H9 (cell line): ENCODE data around the gene VWF. TPM values are rescaled to one million over a fixed set of nuclear protein-coding genes. Genes with fewer than 3 reads are reported as not detected.

Source experiments
- DNase-seq: peaks from one replicate; pipeline ENCODE4 v3.0.0-alpha.2; 2017
- H2AFZ ChIP-seq: one replicate; pipeline ENCODE4 v1.6.1; 2013; ENCODE audit warnings: mild to moderate bottlenecking, low read length, control low read depth, moderate library complexity
- H2AK5ac ChIP-seq: 2 replicates; pipeline ENCODE4 v1.6.1; 2013; ENCODE audit warnings: low read length, control low read depth, mixed read lengths; ENCODE audit not compliant: insufficient read length
- H2BK120ac ChIP-seq: one replicate; pipeline ENCODE4 v1.6.1; 2013; ENCODE audit warnings: low read depth, mild to moderate bottlenecking, low read length, control low read depth, inconsistent platforms; ENCODE audit not compliant: poor library complexity, severe bottlenecking
- H2BK12ac ChIP-seq: 2 replicates; pipeline ENCODE4 v1.6.1; 2013; ENCODE audit warnings: low read length, control low read depth, mixed read lengths, low read depth; ENCODE audit not compliant: insufficient read length
- H2BK15ac ChIP-seq: 2 replicates; pipeline ENCODE4 v1.6.1; 2013; ENCODE audit warnings: low read depth, low read length, control low read depth
- H2BK20ac ChIP-seq: one replicate; pipeline ENCODE4 v1.6.1; 2013; ENCODE audit warnings: low read depth, mild to moderate bottlenecking, low read length, control low read depth, inconsistent platforms; ENCODE audit not compliant: poor library complexity, severe bottlenecking
- H2BK5ac ChIP-seq: 2 replicates; pipeline ENCODE4 v1.6.1; 2013; ENCODE audit warnings: low read length, control low read depth, mixed read lengths; ENCODE audit not compliant: insufficient read length
- H3K14ac ChIP-seq: 2 replicates; pipeline ENCODE4 v1.6.1; 2013; ENCODE audit warnings: low read length, control low read depth; ENCODE audit not compliant: insufficient read depth
- H3K18ac ChIP-seq: 2 replicates; pipeline ENCODE4 v1.6.1; 2013; ENCODE audit warnings: low read depth, mild to moderate bottlenecking, mixed read lengths, low read length, control low read depth; ENCODE audit not compliant: insufficient read length
- H3K23ac ChIP-seq: 2 replicates; pipeline ENCODE4 v1.6.1; 2013; ENCODE audit warnings: low read length, control low read depth, mixed read lengths, low read depth; ENCODE audit not compliant: insufficient read length
- H3K23me2 ChIP-seq: 2 replicates; pipeline ENCODE4 v1.6.1; 2013; ENCODE audit warnings: low read depth, mild to moderate bottlenecking, mixed read lengths, low read length, control low read depth; ENCODE audit not compliant: insufficient read length, poor library complexity, severe bottlenecking
- H3K27ac ChIP-seq: 2 replicates; pipeline ENCODE4 v1.5.1; 2013; ENCODE audit warnings: low read length, control low read depth, mixed read lengths, low read depth; ENCODE audit not compliant: insufficient read length
- H3K27me3 ChIP-seq: 2 replicates; pipeline ENCODE4 v1.6.1; 2013; ENCODE audit warnings: low read length, control low read depth, inconsistent platforms; ENCODE audit not compliant: insufficient read depth
- H3K4ac ChIP-seq: 2 replicates; pipeline ENCODE4 v1.6.1; 2013; ENCODE audit warnings: low read depth, mild to moderate bottlenecking, control low read depth, inconsistent platforms, low read length, moderate library complexity
- H3K4me1 ChIP-seq: 2 replicates; pipeline ENCODE4 v1.6.1; 2013; ENCODE audit warnings: low read length, control low read depth, inconsistent platforms; ENCODE audit not compliant: insufficient read depth
- H3K4me2 ChIP-seq: 2 replicates; pipeline ENCODE4 v1.6.1; 2013; ENCODE audit warnings: low read length, control low read depth, mixed read lengths; ENCODE audit not compliant: insufficient read length, insufficient read depth
- H3K56ac ChIP-seq: 2 replicates; pipeline ENCODE4 v1.6.1; 2013; ENCODE audit warnings: low read depth, mild to moderate bottlenecking, mixed read lengths, low read length, control low read depth; ENCODE audit not compliant: insufficient read length
- H3K79me1 ChIP-seq: 2 replicates; pipeline ENCODE4 v1.6.1; 2013; ENCODE audit warnings: low read depth, mild to moderate bottlenecking, moderate library complexity, low read length, control low read depth, inconsistent platforms; ENCODE audit not compliant: insufficient read depth, poor library complexity, severe bottlenecking
- H3K79me2 ChIP-seq: 2 replicates; pipeline ENCODE4 v1.6.1; 2013; ENCODE audit warnings: low read length, control low read depth, inconsistent platforms; ENCODE audit not compliant: insufficient read depth
- H3K9ac ChIP-seq: 2 replicates; pipeline ENCODE4 v1.6.1; 2013; ENCODE audit warnings: low read length, control low read depth, mixed read lengths; ENCODE audit not compliant: insufficient read length; ENCODE audit errors: extremely low read depth
- H3K9me3 ChIP-seq: one replicate; pipeline ENCODE4 v1.6.1; 2013; ENCODE audit warnings: low read depth, low read length, inconsistent platforms; ENCODE audit not compliant: control insufficient read depth
- H3T11ph ChIP-seq: one replicate; pipeline ENCODE4 v1.6.1; 2013; ENCODE audit warnings: mild to moderate bottlenecking, low read length, control low read depth, inconsistent platforms
- H4K20me1 ChIP-seq: one replicate; pipeline ENCODE4 v1.6.1; 2013; ENCODE audit not compliant: control insufficient read depth, insufficient read length, insufficient read depth
- H4K5ac ChIP-seq: 2 replicates; pipeline ENCODE4 v1.6.1; 2013; ENCODE audit warnings: low read depth, mild to moderate bottlenecking, mixed read lengths, low read length, control low read depth; ENCODE audit not compliant: insufficient read length
- H4K8ac ChIP-seq: replicated peaks from 2 replicates; pipeline ENCODE4 v1.6.1; 2013; ENCODE audit warnings: low read length, control low read depth, mixed read lengths, low read depth; ENCODE audit not compliant: insufficient read length
- H4K91ac ChIP-seq: 2 replicates; pipeline ENCODE4 v1.6.1; 2013; ENCODE audit warnings: low read depth, mild to moderate bottlenecking, moderate library complexity, mixed read lengths, low read length, control low read depth; ENCODE audit not compliant: insufficient read length
- H3K27ac Mint-ChIP-seq, 3 experiments: 2 replicates in 2 of 3; 3 replicates in 1 of 3; pipeline ENCODE4 v1.8.0; 2020 to 2021; ENCODE audit warnings: mixed read lengths in 3 of 3, mild to moderate bottlenecking in 1 of 3, moderate library complexity in 1 of 3
- H3K27me3 Mint-ChIP-seq: 2 replicates; pipeline ENCODE4 v1.8.0; 2021; ENCODE audit warnings: low read depth, mild to moderate bottlenecking, moderate library complexity, mixed read lengths
- H3K36me3 Mint-ChIP-seq, 3 experiments: 2 replicates in 2 of 3; 3 replicates in 1 of 3; pipeline ENCODE4 v1.8.0; 2020 to 2021; ENCODE audit warnings: low read depth in 3 of 3, mixed read lengths in 3 of 3; ENCODE audit not compliant: insufficient read depth in 1 of 3
- H3K4me1 Mint-ChIP-seq, 2 experiments: 2 replicates each; pipeline ENCODE4 v1.8.0; 2020; ENCODE audit warnings: mixed read lengths in 2 of 2
- H3K4me3 Mint-ChIP-seq, 2 experiments: 2 replicates in 1 of 2; 3 replicates in 1 of 2; pipeline ENCODE4 v1.8.0; 2020 to 2021; ENCODE audit warnings: mild to moderate bottlenecking in 2 of 2, mixed read lengths in 2 of 2, moderate library complexity in 1 of 2
- H3K9me3 Mint-ChIP-seq, 2 experiments: 2 replicates in 1 of 2; 3 replicates in 1 of 2; pipeline ENCODE4 v1.8.0; 2020; ENCODE audit warnings: mild to moderate bottlenecking in 2 of 2, mixed read lengths in 2 of 2, moderate library complexity in 1 of 2
- CTCF ChIP-seq: fragments of 200-600 bp; sonication (generic); conservative IDR thresholded peaks from 3 replicates; pipeline ENCODE4 v1.8.0; 2021; ENCODE audit warnings: antibody characterized with exemption, mild to moderate bottlenecking
- WGBS: extraction: QIAGEN DNeasy Blood & Tissue Kit; methylation state at CpG from one replicate; pipeline ENCODE4 v1.1.7; 2013; ENCODE audit warnings: missing lambda C conversion rate, low lambda C conversion rate, mixed read lengths; ENCODE audit not compliant: insufficient read length; ENCODE audit errors: extremely low coverage; 5-methylcytosine and 5-hydroxymethylcytosine counted together
- total RNA-seq: library from RNA; stranded (reverse); gene quantifications from 2 replicates; pipeline ENCODE4 v1.2.1, GENCODE V29; 2021

The VWF gene
- total RNA-seq, 1 experiment from 2014 or later = 0.17 TPM

- WGBS = no CpG with 5 or more reads among the region's 6 CpGs
- TF ChIP-seq CTCF = no peak
- no peaks in the 10 kb centered on the region for H3K9me3 ChIP-seq
- no peak overlapping the region for H2AFZ ChIP-seq
- no peak overlapping the region for H2BK5ac ChIP-seq
- no peak overlapping the region for H3K56ac ChIP-seq
- H3K4me1 ChIP-seq = peaks cover 7% of the 10 kb centered on the region; the same call in 1 of the 2 replicates
- H2BK12ac ChIP-seq = no peak overlapping the region
- H3K27ac ChIP-seq = no peak overlapping the region
- H4K91ac ChIP-seq = no peak overlapping the region
- H3K4me3 Mint-ChIP-seq = no peak overlapping the region
- no peak overlapping the region for H4K5ac ChIP-seq
- no peak overlapping the region for H2BK20ac ChIP-seq
- no peak overlapping the region for H4K8ac ChIP-seq
- H3K79me1 ChIP-seq = no peaks in the 10 kb centered on the region
- no peak overlapping the region for H3K4me2 ChIP-seq
- no peaks in the 10 kb centered on the region for H3K79me2 ChIP-seq
- H3K27me3 Mint-ChIP-seq = peaks cover 12% of the 10 kb centered on the region
- H4K20me1 ChIP-seq = no peaks in the 10 kb centered on the region
- no peak overlapping the region for H3T11ph ChIP-seq
- no peak overlapping the region for H3K4ac ChIP-seq
- no peak overlapping the region for H3K18ac ChIP-seq
- no peak overlapping the region for H3K9ac ChIP-seq
- H3K27me3 ChIP-seq = no peaks in the 10 kb centered on the region
- H3K36me3 Mint-ChIP-seq = peaks cover 0 to 9% (median 0%) of the 10 kb centered on the region in 3 experiments; a peak in 2 of 7 replicates
- DNase-seq = no peak
- no peak overlapping the region for H2AK5ac ChIP-seq
- H2BK15ac ChIP-seq = no peak overlapping the region
- no peaks in the 10 kb centered on the region for H3K23me2 ChIP-seq
- H3K23ac ChIP-seq = no peak overlapping the region
- peaks cover 6 to 7% of the 10 kb centered on the region in 2 experiments; a peak in 4 of 5 replicates for H3K9me3 Mint-ChIP-seq
- peaks cover 38 to 47% of the 10 kb centered on the region in 2 experiments for H3K4me1 Mint-ChIP-seq
- H3K14ac ChIP-seq = no peak overlapping the region
- H3K27ac Mint-ChIP-seq = no peak overlapping the region
- no peak overlapping the region for H2BK120ac ChIP-seq
Measured at GRCh38 chr12:6090803-6091202, 33.7 kb downstream of the VWF start.
